ENCODE measurements around the gene OTOGL.

The OTOGL gene

GRCh38 chr12:80205960-80206359 is 106.6 kb downstream of the OTOGL start:
- H3K4me1 ChIP-seq (ENCODE audit: control insufficient read depth, insufficient read depth, low read length): peaks cover 6% of the 10 kb centered on the region; the same call in 1 of the 2 replicates
- TF ChIP-seq SP7 (tag by site-specific recombination; IDR thresholded peaks at IDR 0.05): peak; percentile 65; the same call in 1 of the 2 replicates
- TF ChIP-seq ZNF558 (tag by site-specific recombination; IDR thresholded peaks at IDR 0.05): no peak
- TF ChIP-seq ZNF280C (tag by site-specific recombination; IDR thresholded peaks at IDR 0.05): no peak
- TF ChIP-seq PRDM6 (tag by site-specific recombination; IDR thresholded peaks at IDR 0.05): peak; percentile 67
- 0 out of 2 replicates have a peak, but pooled peaks have one; percentile 19 for TF ChIP-seq BCL11B (tag by site-specific recombination; IDR thresholded peaks at IDR 0.05; ENCODE audit: low read depth)
- no peak for TF ChIP-seq ZBTB21 (tag by site-specific recombination; IDR thresholded peaks at IDR 0.05)
- TF ChIP-seq ZBTB44 (tag by site-specific recombination; IDR thresholded peaks at IDR 0.05): 0 out of 2 replicates have a peak, but pooled peaks have one; percentile 6
- no peak overlapping the region for H3K27ac ChIP-seq (ENCODE audit: extremely low read depth, low read depth, low read length)
- H3K4me3 ChIP-seq (ENCODE audit: low read depth, low read length): no peak overlapping the region
- ChIA-PET POLR2A (no interaction called here), CTCF (interaction anchor here (0.5 to 5.0 kb wide), 4 partner anchors 11 to 36 kb away, joined by 3 to 51 read pairs (median 6); no protein-coding TSS in a partner anchor)
- no peaks in the 10 kb centered on the region for H3K9me3 ChIP-seq (ENCODE audit: control insufficient read depth, insufficient read depth, low read depth, low read length)
- H3K36me3 ChIP-seq (ENCODE audit: control insufficient read depth in 2 of 2, insufficient read depth in 1 of 2, low read length in 2 of 2): no peaks in the 10 kb centered on the region

GRCh38 chr12:80208071-80208470 is 108.7 kb downstream of the OTOGL start:
- no peak for TF ChIP-seq ZNF426 (tag by site-specific recombination; IDR thresholded peaks at IDR 0.05)
- no peak for TF ChIP-seq ZBTB7A (tag by site-specific recombination; IDR thresholded peaks at IDR 0.05; ENCODE audit: low read depth)
- TF ChIP-seq ZSCAN30 (tag by site-specific recombination; IDR thresholded peaks at IDR 0.05): no peak
- no peak for TF ChIP-seq ELK4 (IDR thresholded peaks at IDR 0.05; ENCODE audit: borderline replicate concordance, low read depth, low read length)
- no peak for TF ChIP-seq ZNF138 (tag by site-specific recombination; IDR thresholded peaks at IDR 0.05; ENCODE audit: borderline replicate concordance)
- TF ChIP-seq HOXD13 (CRISPR knock-in tag; IDR thresholded peaks at IDR 0.05; ENCODE audit: borderline replicate concordance): no peak
- no peak for TF ChIP-seq ZNF621 (tag by site-specific recombination; IDR thresholded peaks at IDR 0.05)
- TF ChIP-seq ZFP3 (tag by site-specific recombination; IDR thresholded peaks at IDR 0.05; ENCODE audit: low read depth): no peak
- no peak for TF ChIP-seq ZNF350 (tag by site-specific recombination; IDR thresholded peaks at IDR 0.05)
- no peak for TF ChIP-seq ZNF169 (tag by site-specific recombination; IDR thresholded peaks at IDR 0.05)
- no peak for TF ChIP-seq ZFP69B (tag by site-specific recombination; IDR thresholded peaks at IDR 0.05)
- TF ChIP-seq ZNF280C (tag by site-specific recombination; IDR thresholded peaks at IDR 0.05): no peak
- no peak for TF ChIP-seq ZIC2 (tag by site-specific recombination; IDR thresholded peaks at IDR 0.05)
- TF ChIP-seq ZNF639 (tag by site-specific recombination; IDR thresholded peaks at IDR 0.05): no peak
- TF ChIP-seq ZNF341 (tag by site-specific recombination; IDR thresholded peaks at IDR 0.05; ENCODE audit: low read depth): no peak
- Histone ChIP-seq H3K4me3 (ENCODE audit: low read depth, low read length) (no peak overlapping the region), H3K36me3 (ENCODE audit: control insufficient read depth in 2 of 2, insufficient read depth in 1 of 2, low read length in 2 of 2) (no peaks in the 10 kb centered on the region), H3K27ac (ENCODE audit: extremely low read depth, low read depth, low read length) (no peak overlapping the region), H3K4me1 (ENCODE audit: control insufficient read depth, insufficient read depth, low read length) (peaks cover 6% of the 10 kb centered on the region; the same call in 1 of the 2 replicates), H3K9me3 (ENCODE audit: control insufficient read depth, insufficient read depth, low read depth, low read length) (no peaks in the 10 kb centered on the region)
- CTCF ChIA-PET: interaction anchor here (0.9 kb wide), 1 partner anchor 9 kb away, joined by 3 read pairs; no protein-coding TSS in a partner anchor
- POLR2A ChIA-PET: no interaction called here
